HAP-1 (cell line): ENCODE measurements around the gene ADSL.

Experiments used
- DNase-seq, 2 experiments: peaks; one replicate each; pipeline ENCODE4 v3.0.0-alpha.2; 2016 to 2020; ENCODE audit warnings: low spot score in 2 of 2
- H3K27me3 ChIP-seq: fragments of 250-450 bp; sonication (Bioruptor Pico); 2 replicates; pipeline ENCODE4 v1.5.1; 2020; ENCODE audit warnings: low read depth, mild to moderate bottlenecking, moderate library complexity
- H3K36me3 ChIP-seq: fragments of 250-450 bp; sonication (Bioruptor Pico); replicated peaks from 2 replicates; pipeline ENCODE4 v1.5.1; 2020; ENCODE audit warnings: mild to moderate bottlenecking
- H3K4me1 ChIP-seq: fragments of 250-450 bp; sonication (Bioruptor Pico); 2 replicates; pipeline ENCODE4 v1.5.1; 2020; ENCODE audit warnings: mild to moderate bottlenecking
- H3K4me3 ChIP-seq: fragments of 250-450 bp; sonication (Bioruptor Pico); 2 replicates; pipeline ENCODE4 v1.5.1; 2020; ENCODE audit warnings: mild to moderate bottlenecking, moderate library complexity
- H3K9me3 ChIP-seq: fragments of 250-450 bp; sonication (Bioruptor Pico); 2 replicates; pipeline ENCODE4 v1.5.1; 2020; ENCODE audit warnings: mild to moderate bottlenecking, moderate library complexity
- in situ Hi-C: fragments of 300-500 bp; cut with MboI; formaldehyde crosslinking; loops from 3 replicates; pipeline ENCODE4 v1.14.3; 2020; ENCODE audit warnings: low sequenced_read_pairs, inconsistent platforms, mixed read lengths

Gene ADSL

GRCh38 chr22:40394607-40395006, 48.3 kb downstream of the ADSL start:
- H3K4me1 ChIP-seq: no peaks in the 10 kb centered on the region
- in situ Hi-C loops: no loop called here

GRCh38 chr22:40395607-40396006, 49.3 kb downstream of the ADSL start:
- in situ Hi-C loops: no loop called here
- Histone ChIP-seq H3K4me1 (no peaks in the 10 kb centered on the region), H3K4me3 (no peak overlapping the region), H3K36me3 (peaks cover 6% of the 10 kb centered on the region), H3K27me3 (no peaks in the 10 kb centered on the region), H3K9me3 (no peaks in the 10 kb centered on the region)
- DNase-seq: no peak

More at GRCh38 chr22:40394607-40395006, 48.3 kb downstream of the ADSL start:
- DNase-seq: no peak
- Histone ChIP-seq H3K9me3 (no peaks in the 10 kb centered on the region), H3K4me3 (no peak overlapping the region), H3K27me3 (no peaks in the 10 kb centered on the region), H3K36me3 (peaks cover 5% of the 10 kb centered on the region)

GRCh38 chr22:40396882-40397281, 50.6 kb downstream of the ADSL start:
- in situ Hi-C loops: no loop called here
- Histone ChIP-seq H3K9me3 (no peaks in the 10 kb centered on the region), H3K27me3 (no peaks in the 10 kb centered on the region), H3K4me3 (no peak overlapping the region), H3K36me3 (peaks cover 15% of the 10 kb centered on the region), H3K4me1 (no peaks in the 10 kb centered on the region)
- peak; percentile 22 to 52 for DNase-seq

GRCh38 chr22:40397396-40397795, 51.1 kb downstream of the ADSL start:
- in situ Hi-C loops: no loop called here
- H3K9me3 ChIP-seq: no peaks in the 10 kb centered on the region
- H3K4me1 ChIP-seq: no peaks in the 10 kb centered on the region
- peaks cover 20% of the 10 kb centered on the region for H3K36me3 ChIP-seq
- no peak for DNase-seq
- no peak overlapping the region for H3K4me3 ChIP-seq
- H3K27me3 ChIP-seq: no peaks in the 10 kb centered on the region

- Histone ChIP-seq H3K4me3 (no peak overlapping the region), H3K9me3 (no peaks in the 10 kb centered on the region), H3K4me1 (no peaks in the 10 kb centered on the region), H3K27me3 (no peaks in the 10 kb centered on the region), H3K36me3 (peaks cover 33% of the 10 kb centered on the region)
- in situ Hi-C loops: no loop called here
- DNase-seq: no peak
Measured at GRCh38 chr22:40399621-40400020, 53.3 kb downstream of the ADSL start.

GRCh38 chr22:40400159-40400558, 53.9 kb downstream of the ADSL start:
- Histone ChIP-seq H3K27me3 (no peaks in the 10 kb centered on the region), H3K4me1 (no peaks in the 10 kb centered on the region), H3K9me3 (no peaks in the 10 kb centered on the region), H3K36me3 (peaks cover 36% of the 10 kb centered on the region), H3K4me3 (no peak overlapping the region)
- DNase-seq: no peak
- in situ Hi-C loops: no loop called here

- peaks cover 44% of the 10 kb centered on the region for H3K36me3 ChIP-seq
Measured at GRCh38 chr22:40401532-40401931, 55.2 kb downstream of the ADSL start.

GRCh38 chr22:40401981-40402406, 55.7 kb downstream of the ADSL start:
- Histone ChIP-seq H3K27me3 (no peaks in the 10 kb centered on the region), H3K9me3 (no peaks in the 10 kb centered on the region), H3K4me1 (no peaks in the 10 kb centered on the region), H3K36me3 (peaks cover 47% of the 10 kb centered on the region), H3K4me3 (no peak overlapping the region)
- in situ Hi-C loops: no loop called here
- DNase-seq: no peak

More at GRCh38 chr22:40401532-40401931, 55.2 kb downstream of the ADSL start:
- in situ Hi-C loops: no loop called here
- no peak overlapping the region for H3K4me3 ChIP-seq
- H3K27me3 ChIP-seq: no peaks in the 10 kb centered on the region
- DNase-seq: no peak
- H3K4me1 ChIP-seq: no peaks in the 10 kb centered on the region
- H3K9me3 ChIP-seq: no peaks in the 10 kb centered on the region

GRCh38 chr22:40403141-40403540, 56.8 kb downstream of the ADSL start:
- Histone ChIP-seq H3K4me3 (no peak overlapping the region), H3K27me3 (no peaks in the 10 kb centered on the region), H3K9me3 (no peaks in the 10 kb centered on the region), H3K4me1 (no peaks in the 10 kb centered on the region), H3K36me3 (peaks cover 59% of the 10 kb centered on the region)
- in situ Hi-C loops: no loop called here
- no peak for DNase-seq

- DNase-seq: no peak
- peaks cover 64% of the 10 kb centered on the region for H3K36me3 ChIP-seq
- H3K4me3 ChIP-seq: no peak overlapping the region
- H3K9me3 ChIP-seq: no peaks in the 10 kb centered on the region
- in situ Hi-C loops: no loop called here
- no peaks in the 10 kb centered on the region for H3K27me3 ChIP-seq
- no peaks in the 10 kb centered on the region for H3K4me1 ChIP-seq
Measured at GRCh38 chr22:40403651-40404050, 57.4 kb downstream of the ADSL start.

- Histone ChIP-seq H3K9me3 (no peaks in the 10 kb centered on the region), H3K4me3 (no peak overlapping the region), H3K27me3 (no peaks in the 10 kb centered on the region), H3K4me1 (no peaks in the 10 kb centered on the region), H3K36me3 (peaks cover 70% of the 10 kb centered on the region)
- DNase-seq: no peak
- in situ Hi-C loops: no loop called here
Measured at GRCh38 chr22:40404251-40405177, 58.2 kb downstream of the ADSL start.

- Histone ChIP-seq H3K4me1 (no peaks in the 10 kb centered on the region), H3K4me3 (no peak overlapping the region), H3K36me3 (peaks cover 79% of the 10 kb centered on the region), H3K27me3 (no peaks in the 10 kb centered on the region), H3K9me3 (no peaks in the 10 kb centered on the region)
- in situ Hi-C loops: no loop called here
- DNase-seq: no peak
Measured at GRCh38 chr22:40405178-40406062, 59.1 kb downstream of the ADSL start.

- in situ Hi-C loops: no loop called here
- H3K9me3 ChIP-seq: no peaks in the 10 kb centered on the region
- peaks cover 82% of the 10 kb centered on the region for H3K36me3 ChIP-seq
- no peak for DNase-seq
- H3K27me3 ChIP-seq: no peaks in the 10 kb centered on the region
- no peaks in the 10 kb centered on the region for H3K4me1 ChIP-seq
- H3K4me3 ChIP-seq: no peak overlapping the region
Measured at GRCh38 chr22:40406063-40406890, 60.0 kb downstream of the ADSL start.
